ENCODE measurements around the gene PROSER2.

PROSER2 gene

GRCh38 chr10:11827006-11827405 lies 3.9 kb downstream of the PROSER2 start:
- H3K27me3 ChIP-seq (ENCODE audit: control insufficient read depth, insufficient read depth, low read length) = peaks cover 14% of the 10 kb centered on the region
- H3K9me3 ChIP-seq (ENCODE audit: control insufficient read depth, insufficient read depth, low read length) = no peaks in the 10 kb centered on the region
- no peaks in the 10 kb centered on the region for H3K36me3 ChIP-seq (ENCODE audit: control insufficient read depth, insufficient read depth, low read length)
- H3K9ac ChIP-seq (ENCODE audit: low read depth, low read length) = no peak overlapping the region
- H3K4me3 ChIP-seq (ENCODE audit: low read depth, low read length) = no peak overlapping the region
- peaks cover 7% of the 10 kb centered on the region for H3K4me1 ChIP-seq (ENCODE audit: control insufficient read depth, insufficient read depth, low read length)

- no peaks in the 10 kb centered on the region for H3K36me3 ChIP-seq (ENCODE audit: control insufficient read depth, insufficient read depth, low read length)
- no peaks in the 10 kb centered on the region for H3K9me3 ChIP-seq (ENCODE audit: control insufficient read depth, insufficient read depth, low read length)
- no peak overlapping the region for H3K4me3 ChIP-seq (ENCODE audit: low read depth, low read length)
- H3K4me1 ChIP-seq (ENCODE audit: control insufficient read depth, insufficient read depth, low read length) = peaks cover 7% of the 10 kb centered on the region
- no peak overlapping the region for H3K9ac ChIP-seq (ENCODE audit: low read depth, low read length)
- H3K27me3 ChIP-seq (ENCODE audit: control insufficient read depth, insufficient read depth, low read length) = peaks cover 14% of the 10 kb centered on the region
These were observed 4.3 kb downstream of the PROSER2 start for GRCh38 chr10:11827414-11827813.

- Histone ChIP-seq H3K4me3 (ENCODE audit: low read depth, low read length) (no peak overlapping the region), H3K9ac (ENCODE audit: low read depth, low read length) (no peak overlapping the region), H3K9me3 (ENCODE audit: control insufficient read depth, insufficient read depth, low read length) (no peaks in the 10 kb centered on the region), H3K4me1 (ENCODE audit: control insufficient read depth, insufficient read depth, low read length) (peaks cover 7% of the 10 kb centered on the region), H3K36me3 (ENCODE audit: control insufficient read depth, insufficient read depth, low read length) (no peaks in the 10 kb centered on the region), H3K27me3 (ENCODE audit: control insufficient read depth, insufficient read depth, low read length) (peaks cover 13% of the 10 kb centered on the region)
These were observed 5.6 kb downstream of the PROSER2 start for GRCh38 chr10:11828682-11829284.

- Histone ChIP-seq H3K36me3 (ENCODE audit: control insufficient read depth, insufficient read depth, low read length) (no peaks in the 10 kb centered on the region), H3K4me1 (ENCODE audit: control insufficient read depth, insufficient read depth, low read length) (peaks cover 7% of the 10 kb centered on the region), H3K27me3 (ENCODE audit: control insufficient read depth, insufficient read depth, low read length) (no peaks in the 10 kb centered on the region), H3K9me3 (ENCODE audit: control insufficient read depth, insufficient read depth, low read length) (no peaks in the 10 kb centered on the region), H3K9ac (ENCODE audit: low read depth, low read length) (no peak overlapping the region), H3K4me3 (ENCODE audit: low read depth, low read length) (no peak overlapping the region)
These were observed 7.8 kb downstream of the PROSER2 start for GRCh38 chr10:11830836-11831519.

- H3K9ac ChIP-seq (ENCODE audit: low read depth, low read length) = no peak overlapping the region
- H3K36me3 ChIP-seq (ENCODE audit: control insufficient read depth, insufficient read depth, low read length) = no peaks in the 10 kb centered on the region
- H3K4me1 ChIP-seq (ENCODE audit: control insufficient read depth, insufficient read depth, low read length) = peaks cover 7% of the 10 kb centered on the region
- no peak overlapping the region for H3K4me3 ChIP-seq (ENCODE audit: low read depth, low read length)
- H3K9me3 ChIP-seq (ENCODE audit: control insufficient read depth, insufficient read depth, low read length) = no peaks in the 10 kb centered on the region
- no peaks in the 10 kb centered on the region for H3K27me3 ChIP-seq (ENCODE audit: control insufficient read depth, insufficient read depth, low read length)
These were observed 8.4 kb downstream of the PROSER2 start for GRCh38 chr10:11831520-11831951.

- no peaks in the 10 kb centered on the region for H3K27me3 ChIP-seq (ENCODE audit: control insufficient read depth, insufficient read depth, low read length)
- H3K4me1 ChIP-seq (ENCODE audit: control insufficient read depth, insufficient read depth, low read length) = peaks cover 7% of the 10 kb centered on the region
- no peaks in the 10 kb centered on the region for H3K36me3 ChIP-seq (ENCODE audit: control insufficient read depth, insufficient read depth, low read length)
- H3K4me3 ChIP-seq (ENCODE audit: low read depth, low read length) = no peak overlapping the region
- no peak overlapping the region for H3K9ac ChIP-seq (ENCODE audit: low read depth, low read length)
- H3K9me3 ChIP-seq (ENCODE audit: control insufficient read depth, insufficient read depth, low read length) = no peaks in the 10 kb centered on the region
These were observed 8.9 kb downstream of the PROSER2 start for GRCh38 chr10:11832042-11832441.

GRCh38 chr10:11835061-11835460 lies 11.9 kb downstream of the PROSER2 start:
- Histone ChIP-seq H3K9ac (ENCODE audit: low read depth, low read length) (no peak overlapping the region), H3K4me1 (ENCODE audit: control insufficient read depth, insufficient read depth, low read length) (peaks cover 2% of the 10 kb centered on the region)

GRCh38 chr10:11835704-11836103 lies 12.5 kb downstream of the PROSER2 start:
- Histone ChIP-seq H3K9ac (ENCODE audit: low read depth, low read length) (no peak overlapping the region), H3K4me1 (ENCODE audit: control insufficient read depth, insufficient read depth, low read length) (peaks cover 2% of the 10 kb centered on the region), H3K36me3 (ENCODE audit: control insufficient read depth, insufficient read depth, low read length) (no peaks in the 10 kb centered on the region), H3K27me3 (ENCODE audit: control insufficient read depth, insufficient read depth, low read length) (no peaks in the 10 kb centered on the region), H3K4me3 (ENCODE audit: low read depth, low read length) (no peak overlapping the region), H3K9me3 (ENCODE audit: control insufficient read depth, insufficient read depth, low read length) (no peaks in the 10 kb centered on the region)

More at GRCh38 chr10:11835061-11835460, 11.9 kb downstream of the PROSER2 start:
- H3K9me3 ChIP-seq (ENCODE audit: control insufficient read depth, insufficient read depth, low read length) = no peaks in the 10 kb centered on the region
- no peaks in the 10 kb centered on the region for H3K36me3 ChIP-seq (ENCODE audit: control insufficient read depth, insufficient read depth, low read length)
- H3K4me3 ChIP-seq (ENCODE audit: low read depth, low read length) = no peak overlapping the region
- H3K27me3 ChIP-seq (ENCODE audit: control insufficient read depth, insufficient read depth, low read length) = no peaks in the 10 kb centered on the region

GRCh38 chr10:11837372-11838161 lies 14.4 kb downstream of the PROSER2 start:
- Histone ChIP-seq H3K9ac (ENCODE audit: low read depth, low read length) (no peak overlapping the region), H3K36me3 (ENCODE audit: control insufficient read depth, insufficient read depth, low read length) (no peaks in the 10 kb centered on the region), H3K4me3 (ENCODE audit: low read depth, low read length) (no peak overlapping the region), H3K27me3 (ENCODE audit: control insufficient read depth, insufficient read depth, low read length) (no peaks in the 10 kb centered on the region), H3K9me3 (ENCODE audit: control insufficient read depth, insufficient read depth, low read length) (no peaks in the 10 kb centered on the region), H3K4me1 (ENCODE audit: control insufficient read depth, insufficient read depth, low read length) (no peaks in the 10 kb centered on the region)

GRCh38 chr10:11838298-11838852 lies 15.2 kb downstream of the PROSER2 start:
- H3K9me3 ChIP-seq (ENCODE audit: control insufficient read depth, insufficient read depth, low read length) = no peaks in the 10 kb centered on the region
- no peaks in the 10 kb centered on the region for H3K36me3 ChIP-seq (ENCODE audit: control insufficient read depth, insufficient read depth, low read length)
- H3K4me1 ChIP-seq (ENCODE audit: control insufficient read depth, insufficient read depth, low read length) = no peaks in the 10 kb centered on the region
- H3K9ac ChIP-seq (ENCODE audit: low read depth, low read length) = no peak overlapping the region
- no peaks in the 10 kb centered on the region for H3K27me3 ChIP-seq (ENCODE audit: control insufficient read depth, insufficient read depth, low read length)
- no peak overlapping the region for H3K4me3 ChIP-seq (ENCODE audit: low read depth, low read length)

- H3K9ac ChIP-seq (ENCODE audit: low read depth, low read length) = no peak overlapping the region
- H3K36me3 ChIP-seq (ENCODE audit: control insufficient read depth, insufficient read depth, low read length) = no peaks in the 10 kb centered on the region
- H3K9me3 ChIP-seq (ENCODE audit: control insufficient read depth, insufficient read depth, low read length) = no peaks in the 10 kb centered on the region
- no peak overlapping the region for H3K4me3 ChIP-seq (ENCODE audit: low read depth, low read length)
- no peaks in the 10 kb centered on the region for H3K27me3 ChIP-seq (ENCODE audit: control insufficient read depth, insufficient read depth, low read length)
- H3K4me1 ChIP-seq (ENCODE audit: control insufficient read depth, insufficient read depth, low read length) = no peaks in the 10 kb centered on the region
These were observed 18.2 kb downstream of the PROSER2 start for GRCh38 chr10:11841375-11841774.

Measured in iPS-15b (cell line).